Astrocyte of the hippocampus (primary cell): Measurements from ENCODE around the gene CA5B.
"Not testable (repeated sequence)": the region's sequence is repeated elsewhere in the genome, so short reads cannot be mapped to it uniquely, and the experiment has no call there.

Experiments
- DNase-seq: peaks from one replicate; pipeline ENCODE4 v3.0.0; 2011; ENCODE audit warnings: low read depth, low spot score

The CA5B gene

DNA sequence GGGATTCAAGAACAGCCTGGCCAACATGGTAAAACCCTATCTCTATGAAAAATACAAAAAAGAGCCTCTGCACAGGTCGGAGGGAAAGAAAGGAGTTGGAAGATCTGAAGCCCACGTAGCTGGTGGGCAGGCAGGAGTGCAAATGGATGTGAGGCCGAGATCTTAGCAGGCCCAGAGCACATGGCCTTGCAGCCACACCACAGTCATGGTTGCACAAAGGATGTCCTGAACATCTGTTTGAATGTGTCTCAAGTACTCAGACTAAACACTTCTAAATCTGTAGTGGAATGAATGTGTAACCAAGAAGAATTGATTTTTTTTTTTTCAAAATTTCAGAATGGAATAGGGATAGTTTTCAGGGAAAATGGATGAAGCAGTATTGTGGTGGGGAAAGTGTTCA, 10.8 kb downstream of the CA5B start:
- DNase-seq, result no peak

DNA sequence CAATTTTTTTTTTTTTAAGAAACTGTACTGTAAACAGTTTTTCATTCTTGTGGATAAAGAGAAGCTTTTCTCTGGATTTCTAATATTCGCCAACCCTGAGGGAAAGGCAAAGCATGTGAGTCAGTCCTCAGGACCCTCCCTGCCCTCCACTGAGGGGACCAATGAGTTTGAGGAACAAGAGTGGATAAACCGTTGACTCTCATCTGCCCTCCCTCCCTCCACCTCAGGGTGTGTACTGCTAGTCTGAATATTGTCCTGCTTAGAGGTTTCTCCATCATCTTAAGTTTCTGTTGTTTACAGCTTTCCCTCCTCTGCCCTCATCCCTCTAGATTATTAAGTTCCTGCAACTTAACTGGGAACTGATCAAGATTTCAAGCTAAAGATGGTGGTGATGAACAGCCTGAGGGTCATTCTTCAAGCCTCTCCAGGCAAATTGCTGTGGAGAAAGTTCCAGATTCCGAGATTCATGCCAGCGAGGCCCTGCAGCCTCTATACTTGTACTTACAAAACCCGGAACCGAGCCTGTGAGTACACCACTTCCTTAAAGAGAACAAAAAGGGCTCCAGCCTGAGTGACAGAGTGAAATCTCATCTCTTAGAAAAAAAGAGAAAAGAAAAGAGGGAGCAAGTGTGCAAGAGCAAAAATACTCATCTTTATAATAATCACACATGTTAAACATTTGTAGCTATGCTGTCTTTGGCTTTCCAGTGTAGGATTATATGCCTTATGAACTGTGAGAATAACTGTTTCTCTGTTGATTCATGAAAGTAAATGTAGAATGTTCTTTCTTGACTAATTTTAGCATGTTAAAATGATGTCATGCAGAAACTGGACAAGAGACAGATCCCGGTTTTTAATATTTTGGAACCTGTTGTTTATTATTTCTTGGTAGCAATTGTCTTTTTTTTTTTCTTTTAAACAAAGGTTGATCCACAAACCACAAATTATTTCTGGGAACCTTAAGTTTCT, 11.9 kb downstream of the CA5B start:
- no peak for DNase-seq

GRCh38 chrX:15750611-15751154, 12.6 kb downstream of the CA5B start:
- no peak for DNase-seq

GRCh38 chrX:15751155-15751819, 13.2 kb downstream of the CA5B start:
- peak; percentile 37 for DNase-seq

GRCh38 chrX:15755091-15755490, 17.0 kb downstream of the CA5B start:
- no peak for DNase-seq

- DNase-seq, result no peak
Observed at GRCh38 chrX:15758140-15758539, 20.1 kb downstream of the CA5B start.

DNA sequence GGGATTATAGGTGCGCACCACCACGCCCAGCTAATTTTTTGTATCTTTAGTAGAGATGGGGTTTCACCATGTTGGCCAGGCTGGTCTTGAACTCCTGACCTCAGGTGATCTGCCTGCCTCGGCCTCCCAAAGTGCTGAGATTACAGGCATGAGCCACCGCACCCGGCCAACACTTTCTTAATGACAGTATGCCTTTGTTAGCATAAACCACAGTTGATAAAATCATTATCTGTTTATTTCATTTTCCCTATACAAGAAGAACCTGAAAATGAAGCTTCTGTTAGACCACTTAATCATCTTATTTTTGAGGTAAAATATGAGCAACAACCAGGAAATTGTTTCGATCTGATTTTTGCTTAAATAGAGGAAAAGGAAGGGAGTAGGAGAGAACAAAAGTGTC, 21.8 kb downstream of the CA5B start:
- DNase-seq, result not testable (repeated sequence)

DNA sequence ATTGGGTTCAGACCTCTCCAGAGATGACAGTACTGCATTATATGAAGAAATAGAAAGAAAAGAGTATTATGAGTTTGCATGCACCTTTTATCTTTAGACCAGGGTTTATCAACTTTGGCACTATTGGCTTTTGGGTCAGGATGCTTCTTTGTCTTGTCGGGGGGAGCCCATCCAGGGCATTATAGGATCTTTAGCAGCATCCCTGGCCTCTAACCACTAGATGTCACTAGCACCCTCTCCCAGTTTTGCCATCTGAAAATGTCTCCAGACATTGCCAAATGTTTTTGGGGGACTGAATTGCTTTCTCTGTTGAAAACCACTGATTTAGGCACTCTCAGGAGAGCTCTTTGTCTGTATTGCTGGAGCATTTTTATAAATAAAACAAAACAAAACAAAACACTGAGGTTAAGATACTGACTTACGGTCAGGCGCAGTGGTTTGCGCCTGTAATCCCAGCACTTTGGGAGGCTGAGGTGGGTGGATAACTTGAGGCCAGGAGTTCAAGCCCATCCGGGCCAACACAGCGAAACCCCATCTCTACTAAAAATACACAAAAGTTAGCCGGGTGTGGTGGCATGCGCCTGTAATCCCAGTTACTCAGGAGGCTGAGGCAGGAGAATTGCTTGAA, 23.6 kb downstream of the CA5B start:
- DNase-seq, result peak; percentile 53

- no peak for DNase-seq
Observed at GRCh38 chrX:15769300-15769954, 31.4 kb downstream of the CA5B start.

DNA sequence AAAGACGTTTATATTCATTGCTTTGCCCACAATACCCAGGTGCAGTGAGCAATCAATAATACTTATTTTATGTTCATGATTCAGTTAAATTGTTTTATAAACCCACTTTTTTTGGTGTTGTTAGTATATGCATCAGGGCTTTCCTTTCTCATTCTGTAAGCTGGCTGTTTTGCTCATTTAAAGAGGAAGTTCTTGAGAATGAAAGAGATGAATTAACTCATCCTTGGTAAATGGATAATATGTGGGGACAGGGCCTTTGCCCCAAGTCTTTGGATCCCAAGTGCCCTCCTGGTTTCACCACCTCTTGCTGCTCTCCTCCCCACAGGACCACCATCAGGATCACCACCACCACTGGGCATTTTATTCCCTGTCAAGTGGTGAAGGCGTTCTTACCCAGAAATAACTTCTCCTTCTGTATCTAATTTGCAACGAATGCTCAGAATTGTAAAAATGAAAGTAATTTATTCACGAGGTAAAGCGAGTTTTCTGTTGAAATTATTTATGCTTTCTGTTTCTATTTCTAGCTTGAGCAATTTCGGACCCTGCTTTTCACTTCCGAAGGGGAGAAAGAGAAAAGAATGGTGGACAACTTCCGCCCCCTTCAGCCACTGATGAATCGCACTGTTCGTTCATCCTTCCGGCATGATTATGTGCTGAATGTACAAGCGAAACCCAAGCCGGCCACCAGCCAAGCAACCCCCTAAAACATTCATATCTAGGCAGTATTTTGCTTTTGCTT, 44.1 kb downstream of the CA5B start:
- no peak for DNase-seq

DNA sequence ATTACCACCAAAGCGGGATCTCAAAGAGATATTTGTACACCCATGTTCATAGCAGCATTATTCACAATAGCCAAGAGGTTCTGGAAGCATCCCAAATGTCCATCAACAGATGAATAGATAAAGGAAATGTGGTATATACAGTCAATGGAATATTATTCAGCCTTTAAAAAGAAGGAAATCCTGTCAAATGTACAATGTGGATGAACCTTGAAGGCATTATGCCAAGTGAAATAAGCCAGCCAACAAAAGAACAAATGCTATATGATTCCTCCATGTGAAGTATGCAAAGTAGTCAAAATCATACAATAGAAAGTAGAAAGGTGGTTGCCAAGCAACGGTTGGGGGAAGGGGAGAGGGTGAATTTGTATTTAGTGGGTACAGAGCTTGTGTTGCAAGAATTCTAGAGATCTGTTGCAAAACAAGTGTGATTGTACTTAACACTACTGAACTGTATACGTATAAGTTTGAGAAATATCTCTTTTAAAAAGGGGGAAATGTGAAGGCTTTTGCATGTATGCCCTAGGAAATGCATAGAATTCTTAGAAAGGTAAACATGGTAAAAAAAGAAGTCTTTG, 47.2 kb downstream of the CA5B start:
- DNase-seq, result no peak

DNA sequence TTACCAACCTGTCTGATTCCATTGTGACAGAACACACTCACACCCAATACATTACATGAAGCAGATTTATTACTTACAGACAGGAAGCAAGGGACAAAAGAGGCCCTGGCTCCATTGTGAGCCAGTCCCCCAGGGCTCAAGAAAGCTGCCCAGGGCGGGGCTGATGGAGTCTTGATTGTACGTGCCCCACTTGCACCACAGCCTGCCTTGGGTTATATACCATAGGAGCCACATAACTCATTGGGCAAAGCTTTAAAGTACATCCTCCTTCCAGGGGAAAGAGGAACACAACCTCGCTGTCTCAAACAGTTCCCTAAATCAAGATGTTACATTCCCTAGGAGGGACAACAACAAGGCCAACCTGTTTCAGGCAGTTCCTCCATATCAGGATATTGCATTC, 48.8 kb downstream of the CA5B start:
- DNase-seq, result no peak

GRCh38 chrX:15789979-15790768, 52.1 kb downstream of the CA5B start, which contains the start of gene ZRSR2:
Gene ZRSR2 (plus strand): TSS chrX:15790484. CDS start chrX:15790496, 12 bp downstream.
- DNase-seq, result peak; percentile 94

DNA sequence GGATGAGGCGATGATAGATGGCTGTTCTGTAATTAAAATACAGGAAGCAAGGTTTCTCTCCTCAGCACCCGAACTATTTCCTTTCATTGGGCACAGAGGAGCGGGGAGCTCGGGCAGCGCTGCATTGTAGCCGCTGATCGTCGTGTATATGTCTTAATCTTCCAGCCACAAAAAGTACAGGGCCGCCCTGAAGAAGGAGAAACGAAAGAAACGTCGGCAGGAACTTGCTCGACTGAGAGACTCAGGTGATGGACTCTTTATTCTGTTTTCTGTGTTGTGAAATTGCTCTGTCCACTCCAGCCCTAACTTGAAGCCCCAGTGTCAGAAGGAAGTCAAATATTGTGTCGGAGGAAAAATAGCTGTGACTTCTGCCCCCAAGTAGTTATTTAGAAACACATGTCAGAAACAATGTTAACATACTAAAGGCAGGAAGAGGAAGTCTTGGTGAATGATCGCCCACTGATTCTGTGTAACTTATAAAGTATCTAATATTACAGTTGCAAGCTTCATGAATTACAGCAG, 52.8 kb downstream of the CA5B start:
- DNase-seq, result no peak

DNA sequence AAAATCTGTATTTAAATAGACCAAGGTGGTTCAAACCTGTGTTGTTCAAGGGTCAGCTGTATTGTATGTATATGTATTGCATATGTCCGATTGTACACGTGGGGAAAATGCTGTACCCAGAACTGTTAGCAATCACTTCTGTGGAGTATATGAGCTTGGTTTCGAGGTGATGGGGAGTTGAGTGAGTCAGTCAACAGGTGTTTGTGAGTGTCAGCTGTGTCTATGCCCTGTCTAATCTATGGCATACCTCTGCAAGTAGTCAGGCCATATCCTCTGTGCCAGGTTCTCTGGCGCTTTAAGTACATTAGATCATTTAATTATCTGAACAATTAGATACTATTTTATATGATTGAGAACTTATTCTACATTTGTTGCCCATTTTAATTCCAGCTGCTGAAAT, 59.6 kb downstream of the CA5B start:
- DNase-seq, result no peak

GRCh38 chrX:15804563-15804962, 66.5 kb downstream of the CA5B start:
- no peak for DNase-seq

- no peak for DNase-seq
Observed at GRCh38 chrX:15808254-15808653, 70.2 kb downstream of the CA5B start.

- DNase-seq, result no peak
Observed at GRCh38 chrX:15812192-15812938, 74.3 kb downstream of the CA5B start.

DNA sequence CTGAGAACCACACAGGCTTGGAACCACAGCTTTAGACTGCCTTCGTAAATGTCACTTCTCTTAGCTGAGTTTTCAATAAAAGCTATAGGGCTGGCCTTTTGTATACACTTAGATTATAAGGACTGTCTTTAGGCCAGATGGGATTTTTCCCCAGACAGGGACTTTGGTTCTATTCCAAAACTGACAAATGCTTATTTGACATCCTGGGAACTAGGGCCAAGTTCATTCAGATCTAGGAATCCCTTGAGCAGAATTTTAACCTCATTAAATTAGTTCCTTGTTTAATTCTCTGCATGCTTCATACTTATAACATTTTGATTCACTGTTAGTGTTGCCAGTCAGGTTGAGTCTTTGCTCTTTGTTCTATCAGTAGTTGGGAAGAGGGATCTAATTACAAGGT, 75.3 kb downstream of the CA5B start:
- no peak for DNase-seq
